K562 (cell line): ENCODE data around the gene NAP1L4. TPM values are rescaled to one million over a fixed set of nuclear protein-coding genes. Genes with fewer than 3 reads are reported as not detected.

ENCODE experiments used
- ATAC-seq: fragments of 200-7000 bp; cut with Tn5 transposase; 3 replicates; pipeline ENCODE4 v1.9.1; 2020; ENCODE audit warnings: moderate library complexity
- BruUV-seq: library from RNA; stranded (reverse); fragments of 400-500 nt; replicated peaks from 2 replicates; lab custom pipeline; 2021; lab: Mats Ljungman, UMichigan
- CTCF ChIA-PET: fragments of 300-600 bp; formaldehyde crosslinking; extraction: SDS; loops from one replicate; lab custom pipeline; 2021; ENCODE audit warnings: low intra/inter-chr PET ratio; lab: Yijun Ruan, JAX
- POLR2A ChIA-PET: fragments of 300-600, 350-650 bp; sonication (Branson Sonifier 250); formaldehyde crosslinking; extraction: SDS; loops from one replicate; lab custom pipeline; 2021; ENCODE audit warnings: antibody characterized with exemption, inconsistent platforms; lab: Yijun Ruan, JAX
- DNase-seq, 4 experiments: peaks; one replicate each; pipeline versions ENCODE4 v3.0.0 to v3.0.0-alpha.2; 2011 to 2018; ENCODE audit warnings: low spot score in 3 of 4, mixed read lengths in 3 of 4; ENCODE audit errors: extremely low read depth in 1 of 4
- FAIRE-seq: peaks from 2 replicates; lab custom pipeline; 2011; peaks lifted over from hg19 to GRCh38; lab: Jason Lieb, UNC
- H2AFZ ChIP-seq: 2 replicates; pipeline ENCODE4 v1.6.0; 2011; ENCODE audit warnings: low read depth, low read length, control low read depth, inconsistent platforms
- H3K27ac ChIP-seq: fragments of 200-600 bp; 3 replicates; pipeline ENCODE4 v1.8.0; 2011; ENCODE audit warnings: low read depth, mild to moderate bottlenecking, control low read depth, inconsistent platforms, low read length, moderate library complexity, mixed read lengths; ENCODE audit errors: extremely low read depth
- H3K27me3 ChIP-seq, 2 experiments: fragments of 300-600 bp in 1 of 2; 2 replicates in 1 of 2; 3 replicates in 1 of 2; pipeline versions ENCODE4 v1.6.0 to v1.8.0; 2011; ENCODE audit warnings: inconsistent platforms in 2 of 2, low read length in 2 of 2, mild to moderate bottlenecking in 1 of 2, mixed read lengths in 1 of 2, moderate library complexity in 1 of 2; ENCODE audit not compliant: control insufficient read depth in 2 of 2, insufficient read depth in 2 of 2
- H3K36me3 ChIP-seq: fragments of 300-600 bp; 3 replicates; pipeline ENCODE4 v1.8.0; 2011; ENCODE audit warnings: mild to moderate bottlenecking, low read length, inconsistent platforms; ENCODE audit not compliant: control insufficient read depth, insufficient read depth
- H3K4me1 ChIP-seq, 2 experiments: fragments of 200-600 bp in 1 of 2; replicated peaks in 1 of 2; 2 replicates in 1 of 2; 3 replicates in 1 of 2; pipeline versions ENCODE4 v1.5.1 to v1.8.0; 2011; ENCODE audit warnings: inconsistent platforms in 2 of 2, low read length in 2 of 2, mild to moderate bottlenecking in 1 of 2, mixed read lengths in 1 of 2, moderate library complexity in 1 of 2; ENCODE audit not compliant: control insufficient read depth in 2 of 2, insufficient read depth in 2 of 2
- H3K4me2 ChIP-seq: 2 replicates; pipeline ENCODE4 v1.6.1; 2011; ENCODE audit warnings: low read length, control low read depth, inconsistent platforms, mixed read lengths; ENCODE audit not compliant: insufficient read depth
- H3K4me3 ChIP-seq: fragments of 200-600 bp; sonication (generic), shearing (Covaris generic); 2 replicates; pipeline ENCODE4 v1.5.1; 2016; ENCODE audit warnings: control low read depth, inconsistent platforms
- H3K79me2 ChIP-seq: fragments of 200-600 bp; 3 replicates; pipeline ENCODE4 v1.8.0; 2011; ENCODE audit warnings: low read length, inconsistent platforms; ENCODE audit not compliant: control insufficient read depth, insufficient read depth
- H3K9ac ChIP-seq, 2 experiments: 2 replicates each; pipeline versions ENCODE4 v1.6.0 to v1.6.1; 2011; ENCODE audit warnings: low read depth in 2 of 2, low read length in 2 of 2, control low read depth in 1 of 2, inconsistent platforms in 1 of 2, mild to moderate bottlenecking in 1 of 2, mixed read lengths in 1 of 2; ENCODE audit not compliant: insufficient read depth in 1 of 2
- H3K9me1 ChIP-seq: one replicate; pipeline ENCODE4 v1.6.0; 2011; ENCODE audit warnings: inconsistent platforms, mild to moderate bottlenecking, low read length, moderate library complexity; ENCODE audit not compliant: control insufficient read depth, insufficient read depth
- H3K9me3 ChIP-seq: replicated peaks from 2 replicates; pipeline ENCODE4 v1.5.1; 2011; ENCODE audit warnings: low read depth, low read length, inconsistent platforms; ENCODE audit not compliant: control insufficient read depth, insufficient read depth
- H4K20me1 ChIP-seq: replicated peaks from 2 replicates; pipeline ENCODE4 v1.6.1; 2011; ENCODE audit warnings: low read length, inconsistent platforms, mixed read lengths; ENCODE audit not compliant: control insufficient read depth, insufficient read depth
- ERF ChIP-seq: fragments of 450-650 bp; formaldehyde crosslinking; IDR thresholded peaks from 2 replicates; pipeline ENCODE4 v1.4.0; 2020; ENCODE audit warnings: mild to moderate bottlenecking, mixed read lengths
- WGBS: fragments of 100-300 bp; shearing (Covaris generic); methylation state at CpG from one replicate; pipeline ENCODE4 v1.1.6; 2016; ENCODE audit warnings: low coverage, mixed read lengths; ENCODE audit not compliant: insufficient coverage; ENCODE audit errors: missing lambda C conversion rate; 5-methylcytosine and 5-hydroxymethylcytosine counted together
- in situ Hi-C: fragments of 300-500 bp; cut with MboI; formaldehyde crosslinking; loops from 4 replicates; pipeline ENCODE4 v1.15.0; 2018; ENCODE audit warnings: inconsistent platforms, mixed read lengths
- intact Hi-C: fragments of 100-400 bp; cut with micrococcal nuclease; formaldehyde crosslinking; loops from 2 replicates; pipeline ENCODE4 v1.14.2; 2022
- polyA plus RNA-seq, 8 experiments: library from polyadenylated mRNA; depleted of rRNA in 4 of 8; stranded (reverse) in 5 of 8; unstranded in 3 of 8; fragments of >200 nt; fragmentation: Nextera tagmentation in 2 of 8; fragmentation: Illumina TruSeq in 1 of 8; extraction: Ambion mirVana in 2 of 8; extraction: Trizol in 1 of 8; gene quantifications; 2 replicates each; pipeline versions ENCODE4 v1.2.1 to v1.2.3, GENCODE V29; 2011 to 2014; ENCODE audit warnings: inconsistent platforms in 1 of 8, missing spikeins in 1 of 8
- total RNA-seq, 7 experiments: library from RNA; depleted of rRNA in 6 of 7; stranded (reverse); fragments of >200 nt in 6 of 7; fragmentation: Illumina TruSeq in 2 of 7; extraction: Trizol in 2 of 7; gene quantifications; 2 replicates each; pipeline versions ENCODE4 v1.2.1 to v1.2.3, GENCODE V29; 2011 to 2021; ENCODE audit warnings: low replicate concordance in 1 of 7
- TF ChIP-seq, protein P1 (sequence below): fragments of 450-650 bp; formaldehyde crosslinking; IDR thresholded peaks from 2 replicates; pipeline ENCODE4 v1.4.0; 2020; ENCODE audit warnings: mild to moderate bottlenecking, moderate library complexity
- TF ChIP-seq, protein P2 (sequence below): sonication (generic); formaldehyde crosslinking; IDR thresholded peaks from 2 replicates; pipeline ENCODE4 v1.8.0; 2022; ENCODE audit warnings: missing genetic modification reagents, mild to moderate bottlenecking, moderate library complexity, borderline replicate concordance

Gene NAP1L4
- total and polyA plus RNA-seq, 9 of the 15 experiments (the other 6 are each of a cell fraction or from before 2014, with no cell fraction given): 34.1 to 237 (median 179) TPM

DNA sequence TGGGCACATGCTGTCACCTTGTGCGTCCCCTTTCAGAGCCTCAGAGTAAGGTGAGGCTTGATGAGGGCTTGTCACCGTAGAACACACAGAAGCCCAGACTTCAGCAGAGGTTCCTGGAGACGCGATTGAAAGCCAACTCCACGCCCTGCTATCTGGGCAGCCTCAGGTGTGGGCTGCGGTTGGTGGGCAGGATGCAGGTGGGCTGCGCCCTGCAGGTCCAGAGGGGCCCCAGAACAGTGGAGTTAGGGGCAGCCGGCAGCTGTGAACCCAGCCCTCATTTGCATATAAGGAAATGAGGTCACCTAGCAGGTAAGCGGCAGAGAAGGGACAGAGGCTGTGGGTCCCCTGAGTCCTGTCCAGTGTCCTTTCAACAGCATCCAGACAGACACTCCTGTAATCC, 78.4 kb downstream of the NAP1L4 start:
- Histone ChIP-seq H3K9me1 (no peaks in the 10 kb centered on the region), H3K27ac (no peak overlapping the region), H4K20me1 (no peaks in the 10 kb centered on the region), H3K4me1 (peaks cover 14 to 81% of the 10 kb centered on the region in 2 experiments; a peak in 4 of 5 replicates), H3K36me3 (no peaks in the 10 kb centered on the region), H3K4me2 (no peak overlapping the region), H3K27me3 (no peaks in the 10 kb centered on the region), H3K4me3 (no peak overlapping the region), H3K79me2 (no peaks in the 10 kb centered on the region), H2AFZ (no peak overlapping the region), H3K9ac (peak overlapping the region in 1 of 2 experiments; percentile 41; a peak in 2 of 4 replicates), H3K9me3 (no peaks in the 10 kb centered on the region)
- FAIRE-seq (no peak), ATAC-seq (no peak), DNase-seq (no peak)
- BruUV-seq: no TSS peak
- ChIA-PET POLR2A (interaction anchor here (0.6 to 1.1 kb wide), 3 partner anchors 11 to 743 kb away, joined by 3 to 5 read pairs (median 3); no protein-coding TSS in a partner anchor), CTCF (no interaction called here)
- intact Hi-C loops: no loop called here
- TF ChIP-seq ERF (CRISPR knock-in tag): no peak
- TF ChIP-seq, protein P1, sequence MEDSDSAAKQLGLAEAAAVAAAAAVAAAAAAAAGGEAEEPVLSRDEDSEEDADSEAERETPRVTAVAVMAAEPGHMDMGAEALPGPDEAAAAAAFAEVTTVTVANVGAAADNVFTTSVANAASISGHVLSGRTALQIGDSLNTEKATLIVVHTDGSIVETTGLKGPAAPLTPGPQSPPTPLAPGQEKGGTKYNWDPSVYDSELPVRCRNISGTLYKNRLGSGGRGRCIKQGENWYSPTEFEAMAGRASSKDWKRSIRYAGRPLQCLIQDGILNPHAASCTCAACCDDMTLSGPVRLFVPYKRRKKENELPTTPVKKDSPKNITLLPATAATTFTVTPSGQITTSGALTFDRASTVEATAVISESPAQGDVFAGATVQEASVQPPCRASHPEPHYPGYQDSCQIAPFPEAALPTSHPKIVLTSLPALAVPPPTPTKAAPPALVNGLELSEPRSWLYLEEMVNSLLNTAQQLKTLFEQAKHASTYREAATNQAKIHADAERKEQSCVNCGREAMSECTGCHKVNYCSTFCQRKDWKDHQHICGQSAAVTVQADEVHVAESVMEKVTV (CRISPR knock-in tag): no peak
- TF ChIP-seq, protein P2, sequence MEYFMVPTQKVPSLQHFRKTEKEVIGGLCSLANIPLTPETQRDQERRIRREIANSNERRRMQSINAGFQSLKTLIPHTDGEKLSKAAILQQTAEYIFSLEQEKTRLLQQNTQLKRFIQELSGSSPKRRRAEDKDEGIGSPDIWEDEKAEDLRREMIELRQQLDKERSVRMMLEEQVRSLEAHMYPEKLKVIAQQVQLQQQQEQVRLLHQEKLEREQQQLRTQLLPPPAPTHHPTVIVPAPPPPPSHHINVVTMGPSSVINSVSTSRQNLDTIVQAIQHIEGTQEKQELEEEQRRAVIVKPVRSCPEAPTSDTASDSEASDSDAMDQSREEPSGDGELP: 0 out of 2 replicates have a peak, but pooled peaks have one; percentile 17
- 60% methylated on average over 5 of the region's 9 CpGs for WGBS
- in situ Hi-C loops: no loop called here
